GM12878 (cell line): ENCODE measurements around the gene BEST1. TPM values are rescaled to one million over a fixed set of nuclear protein-coding genes. Genes with fewer than 3 reads are reported as not detected.
A peak's percentile ranks its signal among the peaks of the same experiment; 100 is the strongest.

ENCODE experiments used
- ATAC-seq: fragments of 200-7000 bp; cut with Tn5 transposase; 3 replicates; pipeline ENCODE4 v1.9.1; 2020; ENCODE audit warnings: mild to moderate bottlenecking, moderate library complexity
- BruUV-seq: library from RNA; stranded (reverse); fragments of 400-500 nt; replicated peaks from 2 replicates; lab custom pipeline; 2021; lab: Mats Ljungman, UMichigan
- CTCF ChIA-PET: fragments of 300-600 bp; sonication (Branson Sonifier 250); formaldehyde crosslinking; extraction: SDS; loops from one replicate; lab custom pipeline; 2021; ENCODE audit warnings: inconsistent platforms; lab: Yijun Ruan, JAX
- POLR2A ChIA-PET: fragments of 350-600 bp; formaldehyde crosslinking; extraction: SDS; loops from one replicate; lab custom pipeline; 2021; ENCODE audit warnings: inconsistent platforms; lab: Charles Lee
- RAD21 ChIA-PET: fragments of 300-600 bp; sonication (Branson Sonifier 250); formaldehyde crosslinking; loops from one replicate; lab custom pipeline; 2023; ENCODE audit warnings: antibody characterized with exemption; ENCODE audit not compliant: unreplicated experiment; lab: Charles Lee
- SMC1A ChIA-PET: fragments of 300-600 bp; sonication (Branson Sonifier 250); formaldehyde crosslinking; loops from one replicate; lab custom pipeline; 2023; ENCODE audit not compliant: unreplicated experiment, uncharacterized antibody; lab: Charles Lee
- DNase-seq: peaks from one replicate; pipeline ENCODE4 v3.0.0-alpha.2; 2011; ENCODE audit warnings: low read depth, low spot score
- FAIRE-seq: peaks from 3 replicates; lab custom pipeline; 2011; peaks lifted over from hg19 to GRCh38; lab: Jason Lieb, UNC
- H2AFZ ChIP-seq: 2 replicates; pipeline ENCODE4 v1.6.0; 2011; ENCODE audit warnings: low read depth, low read length, control low read depth; ENCODE audit not compliant: control insufficient read depth
- H3K27ac ChIP-seq: 2 replicates; pipeline ENCODE4 v1.5.1; 2011; ENCODE audit warnings: control low read depth; ENCODE audit not compliant: control insufficient read depth, insufficient read depth
- H3K27me3 ChIP-seq, 2 experiments: replicated peaks in 1 of 2; 2 replicates each; pipeline versions ENCODE4 v1.6.0 to v1.6.1; 2011; ENCODE audit warnings: low read length in 1 of 2; ENCODE audit not compliant: control insufficient read depth in 2 of 2, insufficient read depth in 2 of 2
- H3K36me3 ChIP-seq, 2 experiments: 2 replicates each; pipeline ENCODE4 v1.5.1; 2011; ENCODE audit warnings: low read length in 1 of 2; ENCODE audit not compliant: control insufficient read depth in 2 of 2, insufficient read depth in 2 of 2
- H3K4me1 ChIP-seq: 2 replicates; pipeline ENCODE4 v1.6.1; 2011; ENCODE audit warnings: mild to moderate bottlenecking, low read length, moderate library complexity, mixed read lengths; ENCODE audit not compliant: control insufficient read depth, insufficient read depth
- H3K4me2 ChIP-seq: 2 replicates; pipeline ENCODE4 v1.6.0; 2011; ENCODE audit warnings: control low read depth; ENCODE audit not compliant: control insufficient read depth, insufficient read depth
- H3K4me3 ChIP-seq: fragments of 200-600 bp; sonication (generic); 2 replicates; pipeline ENCODE4 v1.5.1; 2016
- H3K79me2 ChIP-seq: 2 replicates; pipeline ENCODE4 v1.6.0; 2011; ENCODE audit warnings: low read length; ENCODE audit not compliant: control insufficient read depth, insufficient read depth
- H3K9ac ChIP-seq: 2 replicates; pipeline ENCODE4 v1.8.0; 2011; ENCODE audit warnings: low read length, control low read depth, mixed read lengths; ENCODE audit not compliant: control insufficient read depth, insufficient read depth
- H3K9me3 ChIP-seq: replicated peaks from 3 replicates; pipeline ENCODE4 v1.5.1; 2011; ENCODE audit warnings: mild to moderate bottlenecking, low read length; ENCODE audit not compliant: control insufficient read depth, insufficient read depth
- H4K20me1 ChIP-seq: 2 replicates; pipeline ENCODE4 v1.6.0; 2011; ENCODE audit not compliant: control insufficient read depth, insufficient read depth
- CBX3 ChIP-seq: fragments of 200-600 bp; sonication (generic); IDR thresholded peaks from 2 replicates; pipeline ENCODE4 v1.6.1; 2016; ENCODE audit warnings: low read depth, borderline replicate concordance
- CHD2 ChIP-seq: IDR thresholded peaks from 2 replicates; pipeline ENCODE4 v1.6.1; 2011; ENCODE audit warnings: low read depth, low read length, improper control_type of control experiment, borderline replicate concordance
- FOS ChIP-seq: IDR thresholded peaks from 3 replicates; pipeline ENCODE4 v1.6.1; 2011; ENCODE audit warnings: borderline replicate concordance; ENCODE audit not compliant: insufficient read length; ENCODE audit errors: extremely low read depth
- KDM1A ChIP-seq: fragments of 200-600 bp; sonication (generic); IDR thresholded peaks from 2 replicates; pipeline ENCODE4 v1.6.1; 2016; ENCODE audit warnings: borderline replicate concordance
- NRF1 ChIP-seq: conservative IDR thresholded peaks from 2 replicates; pipeline ENCODE4 v1.6.1; 2011; ENCODE audit warnings: mild to moderate bottlenecking, low read depth, low read length, improper control_type of control experiment
- PAX5 ChIP-seq: IDR thresholded peaks from 2 replicates; pipeline ENCODE4 v1.6.1; 2011; ENCODE audit warnings: low read depth, low read length, borderline replicate concordance
- POLR2A ChIP-seq: IDR thresholded peaks from 2 replicates; pipeline ENCODE4 v1.6.1; 2011; ENCODE audit warnings: low read depth, mild to moderate bottlenecking, low read length
- POLR2AphosphoS2 ChIP-seq: IDR thresholded peaks from 2 replicates; pipeline ENCODE4 v1.6.1; 2011; ENCODE audit warnings: low read depth, mild to moderate bottlenecking, low read length, improper control_type of control experiment, moderate library complexity
- RAD51 ChIP-seq: fragments of 450-650 bp; IDR thresholded peaks from 2 replicates; pipeline ENCODE4 v1.6.1; 2016; ENCODE audit warnings: moderate library complexity, mild to moderate bottlenecking, inconsistent platforms
- RBBP5 ChIP-seq: fragments of 200-600 bp; sonication (generic); conservative IDR thresholded peaks from 2 replicates; pipeline ENCODE4 v1.6.1; 2016
- SREBF1 ChIP-seq: IDR thresholded peaks from 2 replicates; pipeline ENCODE4 v1.6.1; 2012; ENCODE audit warnings: mild to moderate bottlenecking, low read length
- ZNF274 ChIP-seq: IDR thresholded peaks from one replicate; pipeline ENCODE4 v1.8.0; 2011; ENCODE audit not compliant: insufficient read length, insufficient read depth
- ZNF384 ChIP-seq: IDR thresholded peaks from 2 replicates; pipeline ENCODE4 v1.6.1; 2012; ENCODE audit warnings: low read depth, mild to moderate bottlenecking, low read length, improper control_type of control experiment, borderline replicate concordance
- WGBS: methylation state at CpG from one replicate; pipeline ENCODE4 v1.1.6; 2016; ENCODE audit warnings: low lambda C conversion rate; ENCODE audit not compliant: insufficient replicate concordance, insufficient coverage; ENCODE audit errors: missing lambda C conversion rate; 5-methylcytosine and 5-hydroxymethylcytosine counted together
- in situ Hi-C: fragments of 300-500 bp; cut with MboI; formaldehyde crosslinking; loops from 9 replicates; pipeline ENCODE4 v1.14.3; 2018; ENCODE audit warnings: mixed read lengths
- intact Hi-C: fragments of 100-400 bp; cut with micrococcal nuclease; formaldehyde crosslinking; loops from one replicate; pipeline ENCODE4 v1.14.2; 2022; ENCODE audit not compliant: unreplicated experiment
- polyA plus RNA-seq, 11 experiments: library from polyadenylated mRNA; depleted of rRNA in 4 of 11; unstranded in 6 of 11; stranded (reverse) in 5 of 11; fragments of >200 nt; fragmentation: Nextera tagmentation in 4 of 11; fragmentation: Illumina TruSeq in 1 of 11; extraction: Ambion mirVana in 4 of 11; extraction: Trizol in 1 of 11; gene quantifications; 1 replicate in 1 of 11; 2 replicates in 10 of 11; pipeline versions ENCODE4 v1.2.1 to v1.2.3, GENCODE V29; 2011 to 2016; ENCODE audit warnings: inconsistent platforms in 2 of 11, missing spikeins in 2 of 11, low read depth in 1 of 11
- total RNA-seq, 4 experiments: library from RNA; depleted of rRNA in 3 of 4; stranded (reverse); fragments of >200 nt in 3 of 4; fragmentation: Illumina TruSeq in 1 of 4; extraction: Trizol in 1 of 4; gene quantifications; 2 replicates each; pipeline versions ENCODE4 v1.2.1 to v1.2.3, GENCODE V29; 2013 to 2021
- TF ChIP-seq, protein P1 (sequence below): IDR thresholded peaks from 2 replicates; pipeline ENCODE4 v1.6.1; 2012; ENCODE audit warnings: low read depth, low read length, improper control_type of control experiment
- TF ChIP-seq, protein P2 (sequence below): IDR thresholded peaks from 2 replicates; pipeline ENCODE4 v1.6.1; 2011; ENCODE audit warnings: borderline replicate concordance, low read depth, mild to moderate bottlenecking, moderate library complexity, low read length; ENCODE audit not compliant: insufficient read depth, poor library complexity, severe bottlenecking
- TF ChIP-seq, protein P3 (sequence below): IDR thresholded peaks from 2 replicates; pipeline ENCODE4 v1.6.1; 2012; ENCODE audit warnings: improper control_type of control experiment, low read depth, low read length; ENCODE audit not compliant: insufficient replicate concordance

BEST1 gene
- total and polyA plus RNA-seq, 10 of the 15 experiments (the other 5 are each of a cell fraction or from before 2014, with no cell fraction given) = 0.03 to 3.4 (median 0.15) TPM; not detected in 1

DNA sequence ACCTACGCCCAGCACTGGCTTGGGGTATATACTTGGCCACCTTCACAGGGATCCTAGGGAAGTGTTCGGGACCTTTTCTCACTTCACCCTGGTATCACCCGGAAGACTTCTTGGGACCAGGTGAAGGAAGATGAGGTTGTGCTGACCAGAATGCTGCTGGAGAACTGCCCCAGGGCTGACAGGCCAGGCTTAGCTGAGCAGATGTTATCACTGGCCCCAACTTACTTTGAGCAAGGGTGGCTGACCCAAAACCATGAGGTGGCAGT, 12.8 kb downstream of the BEST1 start:
- no TSS peak for BruUV-seq
- SMC1A ChIA-PET = interaction anchor here (0.7 to 3.7 kb wide), 5 partner anchors 9 to 144 kb away, joined by 3 to 20 read pairs (median 5); no protein-coding TSS in a partner anchor
- Histone ChIP-seq H3K9ac (no peak overlapping the region), H3K9me3 (no peaks in the 10 kb centered on the region), H3K4me2 (peak overlapping the region; percentile 70; the same call in 1 of the 2 replicates), H3K4me3 (no peak overlapping the region), H3K27ac (peak overlapping the region; percentile 75), H3K36me3 (peaks cover 6 to 16% of the 10 kb centered on the region in 2 experiments), H3K79me2 (peaks cover 28% of the 10 kb centered on the region), H3K4me1 (peaks cover 23% of the 10 kb centered on the region), H3K27me3 (no peaks in the 10 kb centered on the region), H4K20me1 (peaks cover 8% of the 10 kb centered on the region), H2AFZ (no peak overlapping the region)
- DNase-seq = no peak
- intact Hi-C loops (no loop called here), in situ Hi-C loops (no loop called here)
- no peak for FAIRE-seq
- no peak for ATAC-seq
- POLR2A ChIA-PET = interaction anchor here (2.8 kb wide), 1 partner anchor 9 kb away, joined by 10 read pairs; no protein-coding TSS in a partner anchor
- RAD21 ChIA-PET = interaction anchor here (1.2 to 2.0 kb wide), 3 partner anchors 9 to 119 kb away, joined by 4 to 8 read pairs (median 5); no protein-coding TSS in a partner anchor
- CTCF ChIA-PET = interaction anchor here (0.8 to 1.9 kb wide), 6 partner anchors 10 to 230 kb away, joined by 3 to 7 read pairs (median 4); no protein-coding TSS in a partner anchor
- WGBS = 98% methylated on average over 3 of the region's 3 CpGs
- TF ChIP-seq, protein P1, sequence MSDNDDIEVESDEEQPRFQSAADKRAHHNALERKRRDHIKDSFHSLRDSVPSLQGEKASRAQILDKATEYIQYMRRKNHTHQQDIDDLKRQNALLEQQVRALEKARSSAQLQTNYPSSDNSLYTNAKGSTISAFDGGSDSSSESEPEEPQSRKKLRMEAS = no peak
- TF ChIP-seq NRF1 (no peak), PAX5 (peak; percentile 40; the same call in 1 of the 2 replicates), SREBF1 (no peak), CHD2 (no peak), POLR2AphosphoS2 (0 out of 2 replicates have a peak, but pooled peaks have one; percentile 11), KDM1A (no peak), FOS (no peak), ZNF274 (no peak), ZNF384 (no peak), RAD51 (no peak), CBX3 (no peak), POLR2A (peak; percentile 77), RBBP5 (no peak)
- TF ChIP-seq, protein P2, sequence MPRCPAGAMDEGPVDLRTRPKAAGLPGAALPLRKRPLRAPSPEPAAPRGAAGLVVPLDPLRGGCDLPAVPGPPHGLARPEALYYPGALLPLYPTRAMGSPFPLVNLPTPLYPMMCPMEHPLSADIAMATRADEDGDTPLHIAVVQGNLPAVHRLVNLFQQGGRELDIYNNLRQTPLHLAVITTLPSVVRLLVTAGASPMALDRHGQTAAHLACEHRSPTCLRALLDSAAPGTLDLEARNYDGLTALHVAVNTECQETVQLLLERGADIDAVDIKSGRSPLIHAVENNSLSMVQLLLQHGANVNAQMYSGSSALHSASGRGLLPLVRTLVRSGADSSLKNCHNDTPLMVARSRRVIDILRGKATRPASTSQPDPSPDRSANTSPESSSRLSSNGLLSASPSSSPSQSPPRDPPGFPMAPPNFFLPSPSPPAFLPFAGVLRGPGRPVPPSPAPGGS = peak; percentile 34
- TF ChIP-seq, protein P3, sequence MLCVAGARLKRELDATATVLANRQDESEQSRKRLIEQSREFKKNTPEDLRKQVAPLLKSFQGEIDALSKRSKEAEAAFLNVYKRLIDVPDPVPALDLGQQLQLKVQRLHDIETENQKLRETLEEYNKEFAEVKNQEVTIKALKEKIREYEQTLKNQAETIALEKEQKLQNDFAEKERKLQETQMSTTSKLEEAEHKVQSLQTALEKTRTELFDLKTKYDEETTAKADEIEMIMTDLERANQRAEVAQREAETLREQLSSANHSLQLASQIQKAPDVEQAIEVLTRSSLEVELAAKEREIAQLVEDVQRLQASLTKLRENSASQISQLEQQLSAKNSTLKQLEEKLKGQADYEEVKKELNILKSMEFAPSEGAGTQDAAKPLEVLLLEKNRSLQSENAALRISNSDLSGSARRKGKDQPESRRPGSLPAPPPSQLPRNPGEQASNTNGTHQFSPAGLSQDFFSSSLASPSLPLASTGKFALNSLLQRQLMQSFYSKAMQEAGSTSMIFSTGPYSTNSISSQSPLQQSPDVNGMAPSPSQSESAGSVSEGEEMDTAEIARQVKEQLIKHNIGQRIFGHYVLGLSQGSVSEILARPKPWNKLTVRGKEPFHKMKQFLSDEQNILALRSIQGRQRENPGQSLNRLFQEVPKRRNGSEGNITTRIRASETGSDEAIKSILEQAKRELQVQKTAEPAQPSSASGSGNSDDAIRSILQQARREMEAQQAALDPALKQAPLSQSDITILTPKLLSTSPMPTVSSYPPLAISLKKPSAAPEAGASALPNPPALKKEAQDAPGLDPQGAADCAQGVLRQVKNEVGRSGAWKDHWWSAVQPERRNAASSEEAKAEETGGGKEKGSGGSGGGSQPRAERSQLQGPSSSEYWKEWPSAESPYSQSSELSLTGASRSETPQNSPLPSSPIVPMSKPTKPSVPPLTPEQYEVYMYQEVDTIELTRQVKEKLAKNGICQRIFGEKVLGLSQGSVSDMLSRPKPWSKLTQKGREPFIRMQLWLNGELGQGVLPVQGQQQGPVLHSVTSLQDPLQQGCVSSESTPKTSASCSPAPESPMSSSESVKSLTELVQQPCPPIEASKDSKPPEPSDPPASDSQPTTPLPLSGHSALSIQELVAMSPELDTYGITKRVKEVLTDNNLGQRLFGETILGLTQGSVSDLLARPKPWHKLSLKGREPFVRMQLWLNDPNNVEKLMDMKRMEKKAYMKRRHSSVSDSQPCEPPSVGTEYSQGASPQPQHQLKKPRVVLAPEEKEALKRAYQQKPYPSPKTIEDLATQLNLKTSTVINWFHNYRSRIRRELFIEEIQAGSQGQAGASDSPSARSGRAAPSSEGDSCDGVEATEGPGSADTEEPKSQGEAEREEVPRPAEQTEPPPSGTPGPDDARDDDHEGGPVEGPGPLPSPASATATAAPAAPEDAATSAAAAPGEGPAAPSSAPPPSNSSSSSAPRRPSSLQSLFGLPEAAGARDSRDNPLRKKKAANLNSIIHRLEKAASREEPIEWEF = peak; percentile 74
